Mesendoderm (in vitro differentiated cells): ENCODE results near the gene KLRG1.

ENCODE experiments used
- DNase-seq: peaks from one replicate; pipeline ENCODE4 v3.0.0; 2013
- H2AK5ac ChIP-seq: 2 replicates; pipeline ENCODE4 v1.6.1; 2013; ENCODE audit warnings: low read length, inconsistent platforms
- H2BK120ac ChIP-seq: 2 replicates; pipeline ENCODE4 v1.6.1; 2013; ENCODE audit warnings: low read depth, mild to moderate bottlenecking, low read length, moderate library complexity, mixed read lengths
- H2BK15ac ChIP-seq: replicated peaks from 2 replicates; pipeline ENCODE4 v1.6.1; 2013; ENCODE audit warnings: low read depth, mild to moderate bottlenecking, moderate library complexity
- H2BK5ac ChIP-seq: 2 replicates; pipeline ENCODE4 v1.6.1; 2013; ENCODE audit warnings: low read length, inconsistent platforms
- H3K18ac ChIP-seq: 2 replicates; pipeline ENCODE4 v1.6.1; 2013; ENCODE audit warnings: mild to moderate bottlenecking, low read length, mixed read lengths
- H3K23ac ChIP-seq: one replicate; pipeline ENCODE4 v1.6.1; 2013; ENCODE audit warnings: low read length
- H3K27ac ChIP-seq: 2 replicates; pipeline ENCODE4 v1.5.1; 2013; ENCODE audit warnings: low read depth, mild to moderate bottlenecking, inconsistent platforms, low read length, moderate library complexity
- H3K27me3 ChIP-seq: 2 replicates; pipeline ENCODE4 v1.6.1; 2013; ENCODE audit warnings: low read length, control low read depth, mild to moderate bottlenecking, inconsistent platforms; ENCODE audit not compliant: insufficient read depth, poor library complexity
- H3K36me3 ChIP-seq: 2 replicates; pipeline ENCODE4 v1.6.1; 2013; ENCODE audit warnings: low read length, inconsistent platforms; ENCODE audit not compliant: control insufficient read depth, insufficient read depth
- H3K4ac ChIP-seq: one replicate; pipeline ENCODE4 v1.6.1; 2013; ENCODE audit warnings: low read depth, mild to moderate bottlenecking, low read length, moderate library complexity
- H3K4me1 ChIP-seq: 2 replicates; pipeline ENCODE4 v1.6.1; 2013; ENCODE audit warnings: low read depth, low read length, inconsistent platforms; ENCODE audit not compliant: control insufficient read depth
- H3K4me2 ChIP-seq: 2 replicates; pipeline ENCODE4 v1.6.1; 2013; ENCODE audit warnings: low read length
- H3K4me3 ChIP-seq: 2 replicates; pipeline ENCODE4 v1.5.1; 2013; ENCODE audit warnings: mild to moderate bottlenecking, low read length
- H3K56ac ChIP-seq: one replicate; pipeline ENCODE4 v1.6.1; 2013; ENCODE audit warnings: low read length
- H3K79me1 ChIP-seq: 2 replicates; pipeline ENCODE4 v1.6.1; 2013; ENCODE audit warnings: low read length, inconsistent platforms
- H3K79me2 ChIP-seq: 2 replicates; pipeline ENCODE4 v1.6.1; 2013; ENCODE audit warnings: mild to moderate bottlenecking, low read length; ENCODE audit not compliant: control insufficient read depth, insufficient read depth
- H3K9ac ChIP-seq: 2 replicates; pipeline ENCODE4 v1.6.1; 2013; ENCODE audit warnings: low read length, inconsistent platforms
- H4K5ac ChIP-seq: one replicate; pipeline ENCODE4 v1.6.1; 2013; ENCODE audit warnings: low read length
- H4K8ac ChIP-seq: one replicate; pipeline ENCODE4 v1.6.1; 2013; ENCODE audit warnings: low read depth, mild to moderate bottlenecking, control low read depth, low read length, moderate library complexity
- WGBS: extraction: QIAGEN DNeasy Blood & Tissue Kit; methylation state at CpG from one replicate; pipeline ENCODE4 v1.1.7; 2013; ENCODE audit warnings: low lambda C conversion rate, missing lambda C conversion rate; ENCODE audit not compliant: insufficient coverage; ENCODE audit errors: extremely low coverage; 5-methylcytosine and 5-hydroxymethylcytosine counted together

The KLRG1 gene

DNA sequence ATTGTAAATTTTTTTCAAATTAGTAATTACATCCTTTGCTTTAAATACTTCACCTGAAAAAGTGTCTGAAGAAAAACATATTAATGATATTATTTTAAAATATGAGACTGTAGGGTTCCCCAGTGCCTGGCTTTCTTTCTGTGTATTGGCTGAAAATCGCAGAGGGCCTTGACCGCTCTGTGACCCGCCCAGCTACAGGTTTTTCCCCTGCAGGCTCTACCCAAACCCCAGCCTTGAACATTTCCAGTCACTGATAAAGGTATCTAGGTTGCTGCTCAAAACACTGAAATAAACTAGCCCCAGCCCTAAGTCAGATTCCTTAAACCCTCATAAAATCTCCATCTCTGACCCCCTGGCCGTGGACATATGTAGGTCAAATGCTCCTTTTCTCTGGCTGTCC, 11.9 kb downstream of the KLRG1 start:
- Histone ChIP-seq H3K27me3 (no peaks in the 10 kb centered on the region), H3K36me3 (no peaks in the 10 kb centered on the region), H3K9ac (no peak overlapping the region), H4K8ac (no peak overlapping the region), H3K18ac (no peak overlapping the region), H3K4me2 (no peak overlapping the region), H3K4me3 (no peak overlapping the region), H3K23ac (no peak overlapping the region), H2AK5ac (no peak overlapping the region), H4K5ac (no peak overlapping the region), H2BK5ac (no peak overlapping the region), H2BK120ac (no peak overlapping the region), H3K27ac (no peak overlapping the region), H3K79me2 (no peaks in the 10 kb centered on the region), H3K4ac (no peak overlapping the region), H3K56ac (no peak overlapping the region), H2BK15ac (no peak overlapping the region), H3K4me1 (no peaks in the 10 kb centered on the region), H3K79me1 (no peaks in the 10 kb centered on the region)
- DNase-seq, result no peak
- no CpG with 5 or more reads among the region's 4 CpGs for WGBS

DNA sequence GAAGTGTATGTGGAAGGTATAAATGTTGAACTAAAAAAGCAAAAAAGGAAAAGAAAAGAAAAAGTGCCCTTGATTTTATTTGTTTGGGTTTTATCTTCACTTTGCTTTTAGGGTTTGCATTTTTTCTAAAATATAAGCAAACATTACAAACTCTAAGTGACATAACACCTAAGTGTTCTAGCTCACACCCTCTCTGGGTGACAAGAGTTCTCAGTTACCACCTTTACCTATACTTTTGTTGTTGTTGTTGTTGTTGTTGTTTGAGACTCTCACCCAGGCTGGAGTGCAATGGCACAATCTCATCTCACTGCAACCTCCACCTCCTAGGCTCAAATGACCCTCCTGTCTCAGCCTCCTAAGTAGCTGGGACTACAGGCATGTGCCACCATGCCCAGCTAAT, 13.0 kb downstream of the KLRG1 start:
- H2BK15ac ChIP-seq, result no peak overlapping the region
- H3K4me1 ChIP-seq, result no peaks in the 10 kb centered on the region
- H3K4me2 ChIP-seq, result no peak overlapping the region
- DNase-seq, result no peak
- H4K8ac ChIP-seq, result no peak overlapping the region
- no peak overlapping the region for H3K56ac ChIP-seq
- no peak overlapping the region for H2BK5ac ChIP-seq
- no peak overlapping the region for H3K9ac ChIP-seq
- no peak overlapping the region for H2BK120ac ChIP-seq
- H4K5ac ChIP-seq, result no peak overlapping the region
- H3K79me2 ChIP-seq, result no peaks in the 10 kb centered on the region
- H3K4ac ChIP-seq, result no peak overlapping the region
- H3K18ac ChIP-seq, result no peak overlapping the region
- H3K23ac ChIP-seq, result no peak overlapping the region
- no peaks in the 10 kb centered on the region for H3K36me3 ChIP-seq
- H2AK5ac ChIP-seq, result no peak overlapping the region
- H3K27me3 ChIP-seq, result no peaks in the 10 kb centered on the region
- no peaks in the 10 kb centered on the region for H3K79me1 ChIP-seq
- no peak overlapping the region for H3K27ac ChIP-seq
- no peak overlapping the region for H3K4me3 ChIP-seq

- Histone ChIP-seq H2BK120ac (no peak overlapping the region), H4K8ac (no peak overlapping the region), H3K4me3 (no peak overlapping the region), H3K9ac (no peak overlapping the region), H3K79me1 (no peaks in the 10 kb centered on the region), H3K4ac (no peak overlapping the region), H2BK5ac (no peak overlapping the region), H4K5ac (no peak overlapping the region), H3K23ac (no peak overlapping the region), H3K79me2 (no peaks in the 10 kb centered on the region), H3K4me2 (no peak overlapping the region), H3K36me3 (no peaks in the 10 kb centered on the region), H2BK15ac (no peak overlapping the region), H3K27me3 (no peaks in the 10 kb centered on the region), H3K27ac (no peak overlapping the region), H3K56ac (no peak overlapping the region), H3K18ac (no peak overlapping the region), H3K4me1 (no peaks in the 10 kb centered on the region), H2AK5ac (no peak overlapping the region)
- DNase-seq, result no peak
- no CpG with 5 or more reads among the region's 2 CpGs for WGBS
Observed at GRCh38 chr12:9022592-9022991, 33.2 kb downstream of the KLRG1 start.

DNA sequence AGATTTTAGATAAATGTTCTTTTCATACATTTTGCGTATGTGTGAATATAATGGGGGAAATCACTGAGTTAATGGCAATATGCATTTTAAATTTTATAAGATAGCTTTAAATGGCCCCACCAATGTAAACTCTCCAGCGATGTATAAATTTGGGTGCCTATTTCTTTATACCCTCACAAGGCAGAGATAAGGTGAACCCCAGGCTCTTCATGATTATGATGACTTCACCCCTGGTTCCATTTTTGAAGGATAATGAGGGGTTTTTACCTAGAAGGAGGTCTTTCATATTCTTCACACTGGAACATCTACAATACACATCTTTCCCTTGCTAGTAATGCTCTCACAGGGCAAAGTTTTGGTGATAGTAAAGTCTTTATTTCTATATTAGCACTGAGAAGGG, 35.2 kb downstream of the KLRG1 start:
- no peak overlapping the region for H3K56ac ChIP-seq
- H3K27ac ChIP-seq, result no peak overlapping the region
- no peak overlapping the region for H2BK15ac ChIP-seq
- H3K79me1 ChIP-seq, result no peaks in the 10 kb centered on the region
- no peak overlapping the region for H3K4ac ChIP-seq
- H3K4me2 ChIP-seq, result no peak overlapping the region
- H3K23ac ChIP-seq, result no peak overlapping the region
- H4K5ac ChIP-seq, result no peak overlapping the region
- H3K4me1 ChIP-seq, result no peaks in the 10 kb centered on the region
- H3K9ac ChIP-seq, result no peak overlapping the region
- no peak overlapping the region for H4K8ac ChIP-seq
- no peaks in the 10 kb centered on the region for H3K79me2 ChIP-seq
- no CpG with 5 or more reads among the region's 2 CpGs for WGBS
- no peak overlapping the region for H3K18ac ChIP-seq
- DNase-seq, result no peak
- no peak overlapping the region for H3K4me3 ChIP-seq
- H2BK120ac ChIP-seq, result no peak overlapping the region
- no peak overlapping the region for H2BK5ac ChIP-seq
- H3K27me3 ChIP-seq, result no peaks in the 10 kb centered on the region
- H2AK5ac ChIP-seq, result no peak overlapping the region
- no peaks in the 10 kb centered on the region for H3K36me3 ChIP-seq

GRCh38 chr12:9027161-9028059, 38.1 kb downstream of the KLRG1 start:
- no CpG with 5 or more reads among the region's 7 CpGs for WGBS
- Histone ChIP-seq H3K79me2 (no peaks in the 10 kb centered on the region), H3K18ac (peak overlapping the region; percentile 12), H3K4me2 (no peak overlapping the region), H2AK5ac (no peak overlapping the region), H3K27ac (no peak overlapping the region), H4K5ac (no peak overlapping the region), H2BK15ac (no peak overlapping the region), H2BK120ac (no peak overlapping the region), H3K36me3 (no peaks in the 10 kb centered on the region), H3K27me3 (no peaks in the 10 kb centered on the region), H3K23ac (no peak overlapping the region), H3K79me1 (no peaks in the 10 kb centered on the region), H2BK5ac (no peak overlapping the region), H3K4me1 (no peaks in the 10 kb centered on the region), H3K4ac (no peak overlapping the region), H3K4me3 (no peak overlapping the region), H4K8ac (no peak overlapping the region), H3K56ac (no peak overlapping the region), H3K9ac (no peak overlapping the region)
- DNase-seq, result no peak

- Histone ChIP-seq H3K4me3 (no peak overlapping the region), H2AK5ac (no peak overlapping the region), H3K27ac (no peak overlapping the region), H3K23ac (no peak overlapping the region), H3K56ac (no peak overlapping the region), H3K4me2 (no peak overlapping the region), H2BK120ac (no peak overlapping the region), H4K5ac (no peak overlapping the region), H3K79me1 (no peaks in the 10 kb centered on the region), H3K4ac (no peak overlapping the region), H3K4me1 (no peaks in the 10 kb centered on the region), H3K79me2 (no peaks in the 10 kb centered on the region), H2BK15ac (no peak overlapping the region), H2BK5ac (no peak overlapping the region), H3K18ac (peak overlapping the region; percentile 31), H4K8ac (no peak overlapping the region), H3K36me3 (no peaks in the 10 kb centered on the region), H3K9ac (no peak overlapping the region), H3K27me3 (no peaks in the 10 kb centered on the region)
- WGBS, result no CpG with 5 or more reads among the region's 2 CpGs
- peak; percentile 86 for DNase-seq
Observed at GRCh38 chr12:9030776-9031175, 41.4 kb downstream of the KLRG1 start.
